Left kidney (tissue), 2 donors: ENCODE results near the gene CPNE2. TPM values are rescaled to one million over a fixed set of nuclear protein-coding genes. Genes with fewer than 3 reads are reported as not detected.
"Not testable (repeated sequence)": the region's sequence is repeated elsewhere in the genome, so short reads cannot be mapped to it uniquely, and the experiment has no call there.

Experiments used
- DNase-seq: peaks from one replicate; pipeline ENCODE4 v3.0.0-alpha.2; 2013
- polyA plus RNA-seq: library from polyadenylated mRNA; unstranded; fragments of 120-200 nt; gene quantifications from one replicate; pipeline ENCODE4 v1.2.1, GENCODE V29; 2013; ENCODE audit not compliant: insufficient read length

CPNE2 gene
- polyA plus RNA-seq, 1 donor: 27.4 TPM

DNA sequence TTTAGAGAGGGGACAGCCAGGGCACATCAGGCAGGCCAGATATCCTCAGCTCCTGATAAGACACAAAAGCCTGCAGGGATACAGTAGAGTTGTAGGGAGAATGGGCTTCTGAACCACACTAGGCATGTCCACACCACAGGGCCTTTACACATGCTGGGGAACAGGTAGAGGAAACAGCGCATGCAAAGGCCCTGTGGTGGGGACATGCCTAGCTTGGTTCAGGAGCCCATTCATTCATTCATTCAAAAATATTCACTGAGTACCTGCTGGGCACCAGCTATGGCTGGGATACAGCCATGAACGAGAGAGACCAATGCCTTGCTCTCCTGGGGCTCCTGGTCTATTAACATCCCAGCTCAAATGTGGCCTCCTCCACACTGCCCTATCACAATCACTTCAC is 4.4 kb downstream of the CPNE2 start:
- no peak for DNase-seq

DNA sequence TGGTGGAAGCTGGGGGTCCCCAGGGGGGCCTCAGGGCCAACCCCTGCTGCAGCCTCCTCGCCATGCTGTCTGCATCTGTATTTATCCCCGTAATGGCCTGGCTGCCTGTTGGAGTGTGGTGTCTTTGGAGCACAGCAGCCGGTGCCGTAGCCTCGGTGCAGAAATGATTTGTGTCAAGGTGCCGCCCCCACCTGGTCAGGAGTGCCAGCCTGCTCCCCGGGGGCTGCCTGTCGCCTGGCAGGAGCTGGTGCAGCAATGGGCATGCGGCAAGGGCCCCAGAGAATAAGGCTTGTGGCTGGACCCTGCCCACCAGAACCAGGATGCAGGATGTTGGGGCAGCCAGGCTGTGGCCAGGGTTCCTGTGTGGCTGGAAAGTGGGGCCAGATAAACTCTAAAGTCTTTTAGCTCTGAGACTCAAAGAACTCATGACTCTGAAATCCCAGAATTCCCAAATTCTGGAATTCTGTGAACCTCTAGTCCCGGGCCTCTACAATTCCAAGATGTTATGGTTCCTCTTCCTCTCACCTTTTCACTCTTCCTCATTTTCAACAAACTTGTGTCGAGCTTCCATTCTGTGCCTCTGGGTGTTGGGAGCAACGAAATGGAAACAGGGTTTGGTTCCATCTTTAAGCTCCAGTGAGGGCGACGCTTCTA is 5.9 kb downstream of the CPNE2 start:
- no peak for DNase-seq

DNA sequence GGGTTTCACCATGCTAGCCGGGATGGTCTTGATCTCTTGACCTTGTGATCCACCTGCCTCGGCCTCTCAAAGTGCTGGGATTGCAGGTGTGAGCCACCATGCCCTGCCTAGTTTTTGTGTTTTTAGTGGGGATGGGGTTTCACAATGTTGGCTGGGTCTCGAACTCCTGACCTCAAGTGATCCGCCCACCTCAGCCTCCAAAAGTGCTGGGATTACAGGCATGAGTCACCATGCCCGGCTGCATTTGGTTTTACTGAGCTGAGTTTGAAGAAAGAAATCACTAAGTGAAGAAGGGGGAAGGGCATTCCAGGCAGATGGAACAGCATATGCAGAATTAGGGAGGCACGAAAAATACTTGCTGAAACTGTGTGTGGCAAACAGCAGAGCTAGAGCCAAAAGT is 7.6 kb downstream of the CPNE2 start:
- DNase-seq: not testable (repeated sequence)

DNA sequence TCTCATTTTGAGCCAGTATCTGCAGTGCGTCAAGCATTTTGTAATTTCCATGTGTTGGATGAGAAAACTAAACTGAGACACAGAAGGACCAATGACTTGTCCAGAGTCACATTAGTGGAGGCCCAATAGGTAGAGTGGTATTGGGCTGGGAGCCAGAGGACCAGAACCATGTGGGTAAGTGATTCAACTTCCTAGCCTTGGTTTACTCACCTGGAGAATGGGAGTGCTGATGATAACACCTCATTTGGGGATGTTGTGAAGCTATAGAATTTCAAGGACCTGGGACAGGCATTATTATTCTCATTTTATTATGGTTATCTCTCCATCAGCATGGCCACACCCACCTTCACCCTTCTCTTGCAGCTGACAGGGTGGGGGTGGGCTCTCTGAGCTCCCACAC is 8.1 kb downstream of the CPNE2 start:
- no peak for DNase-seq

DNA sequence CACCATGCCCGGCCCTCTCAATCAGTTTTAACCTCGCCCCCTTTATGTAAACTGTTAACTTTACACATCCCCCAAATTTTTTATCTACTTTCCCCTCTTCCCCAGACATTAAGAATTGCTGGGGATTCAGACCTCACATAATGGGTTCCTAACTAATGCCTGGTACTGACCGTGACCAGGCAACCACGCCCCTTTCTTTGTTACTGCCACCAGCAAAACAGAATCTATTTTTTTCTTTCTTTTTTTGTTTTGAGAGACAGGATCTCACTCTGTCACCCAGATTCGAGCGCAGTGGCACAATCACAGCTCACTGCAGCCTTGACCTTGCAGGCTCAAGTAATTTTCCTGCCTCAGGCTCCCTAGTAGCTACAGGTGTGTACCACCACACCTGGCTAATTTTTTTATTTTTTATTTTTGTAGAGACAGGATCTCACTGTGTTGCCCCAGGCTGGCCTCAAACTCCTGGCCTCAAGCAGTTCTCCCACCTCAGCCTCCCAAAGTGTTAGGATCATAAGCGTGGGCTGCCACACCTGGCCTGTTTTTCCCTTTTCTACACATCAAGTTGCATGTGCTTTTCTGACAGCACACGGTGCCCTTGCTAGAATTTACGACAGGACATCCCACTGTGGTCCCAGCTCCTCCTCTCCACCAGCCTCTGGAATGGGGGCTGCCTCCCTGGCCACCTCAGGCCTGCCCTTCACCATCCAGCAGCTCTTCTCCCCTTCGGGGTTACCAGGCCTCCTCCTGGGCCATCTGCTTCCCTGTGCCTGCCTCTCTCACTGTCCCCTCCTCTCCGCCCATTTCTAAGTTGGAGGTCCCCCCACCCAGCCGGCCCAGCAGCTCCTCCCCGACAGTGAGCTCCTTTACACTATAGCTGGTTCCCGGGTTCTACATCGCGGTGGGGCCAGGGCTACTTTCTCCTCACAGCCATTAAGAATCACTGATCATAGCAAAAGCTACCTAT is 10.8 kb downstream of the CPNE2 start:
- no peak for DNase-seq

DNA sequence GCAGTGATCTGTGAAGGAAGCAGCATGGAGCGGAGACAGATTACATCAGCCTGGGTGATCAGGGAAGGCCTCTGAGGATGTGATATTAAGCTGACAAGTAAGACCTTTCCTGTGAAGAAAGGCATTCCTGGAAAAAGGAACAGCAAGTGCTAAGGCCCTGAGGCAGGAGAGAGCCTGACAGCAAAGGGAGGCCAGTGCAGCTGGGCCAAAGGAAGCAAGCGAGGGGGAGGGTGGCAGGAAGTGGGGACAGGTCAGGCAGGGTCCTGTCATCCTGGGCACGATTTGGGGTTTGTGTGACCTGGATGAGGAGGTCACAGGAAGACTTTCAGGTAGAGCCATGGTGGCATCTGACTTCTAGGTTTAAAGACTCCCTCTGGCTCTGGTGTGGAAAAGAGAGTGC is 12.3 kb downstream of the CPNE2 start:
- DNase-seq: no peak

DNA sequence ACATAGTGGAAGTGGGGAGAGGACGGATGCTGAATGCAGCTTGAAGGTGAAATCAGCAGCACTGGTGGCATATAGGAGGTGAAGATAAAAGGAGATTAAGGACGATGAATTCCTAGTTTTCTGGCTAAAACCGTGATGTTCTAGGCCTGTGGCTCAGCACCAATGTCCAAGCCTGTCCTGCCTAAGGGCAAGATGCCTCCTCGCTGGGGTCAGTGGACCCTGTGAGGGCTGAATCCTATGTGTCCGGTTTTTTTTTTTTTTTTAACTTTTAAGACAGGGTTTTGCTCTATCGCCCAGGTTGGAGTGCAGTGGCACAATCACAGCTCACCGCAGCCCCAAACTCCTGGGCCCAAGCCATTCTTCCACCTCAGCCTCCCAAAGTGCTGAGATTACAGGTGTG is 12.8 kb downstream of the CPNE2 start:
- no peak for DNase-seq

DNA sequence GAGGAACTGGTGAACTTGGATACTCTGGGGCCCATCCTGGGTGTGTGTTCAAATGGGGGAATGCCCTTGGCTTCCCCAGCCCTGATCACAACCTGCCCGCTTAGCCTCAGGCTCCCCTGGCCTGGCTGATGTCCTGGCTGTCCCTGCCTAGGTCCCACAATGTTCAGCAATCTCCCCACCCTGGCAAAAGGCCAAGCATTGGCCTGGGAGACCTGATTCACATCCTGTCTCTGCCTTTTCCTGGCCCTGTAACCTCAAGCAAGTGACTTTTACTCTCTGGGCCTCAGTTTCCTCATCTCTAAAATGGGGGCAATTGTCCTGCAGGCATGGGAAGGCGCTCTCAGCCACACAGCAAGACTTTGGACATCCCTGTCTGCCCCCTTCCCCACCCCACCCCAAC is 14.4 kb downstream of the CPNE2 start:
- DNase-seq: no peak

DNA sequence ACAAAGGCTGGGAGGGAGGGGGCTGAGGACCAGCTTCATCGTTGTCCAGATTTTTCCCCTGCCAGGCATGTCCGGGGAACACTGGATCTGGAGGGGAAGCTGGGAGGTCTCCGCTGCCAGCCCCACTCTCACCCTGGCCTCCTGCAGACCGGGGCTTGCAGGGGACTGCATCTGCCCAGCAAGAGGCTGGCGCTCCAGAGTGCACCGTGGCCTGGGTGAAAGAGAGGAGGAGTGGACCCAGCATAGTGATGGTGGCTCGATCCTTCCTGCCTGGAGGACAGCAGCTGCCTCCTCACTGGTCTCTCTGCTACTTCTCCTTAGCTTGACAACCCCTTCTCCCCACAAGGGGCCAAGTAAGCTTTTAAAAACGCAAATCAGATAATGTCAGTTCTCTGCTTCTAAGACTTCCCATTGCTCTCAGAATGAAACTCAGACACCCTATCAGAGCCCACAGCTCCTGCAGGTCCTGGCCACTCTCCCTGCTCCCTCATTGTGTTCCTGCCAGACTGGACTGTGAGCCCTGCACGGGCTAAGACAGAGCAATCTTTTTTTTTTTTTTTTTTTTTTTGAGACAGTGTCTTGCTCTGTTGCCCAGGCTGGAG is 15.0 kb downstream of the CPNE2 start:
- DNase-seq: no peak

DNA sequence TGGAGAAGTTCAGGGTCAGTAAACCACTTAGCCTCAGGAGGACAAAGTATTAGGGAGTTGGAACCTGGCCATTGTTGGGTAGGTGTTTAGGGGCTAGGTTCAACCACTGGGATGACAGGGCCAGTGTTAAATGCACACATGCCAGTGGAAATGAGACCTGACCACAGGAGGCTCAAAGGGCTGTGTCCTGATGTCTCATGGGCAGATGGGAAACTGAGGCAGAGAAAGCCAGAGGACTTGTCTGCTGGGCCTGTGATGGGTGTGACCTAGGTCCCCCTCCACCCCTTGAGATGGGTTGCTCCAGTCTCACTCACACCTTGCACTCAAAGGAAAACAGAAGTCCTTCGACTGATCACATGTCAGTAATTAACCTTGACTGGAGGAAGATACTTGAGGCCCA is 16.0 kb downstream of the CPNE2 start:
- no peak for DNase-seq

DNA sequence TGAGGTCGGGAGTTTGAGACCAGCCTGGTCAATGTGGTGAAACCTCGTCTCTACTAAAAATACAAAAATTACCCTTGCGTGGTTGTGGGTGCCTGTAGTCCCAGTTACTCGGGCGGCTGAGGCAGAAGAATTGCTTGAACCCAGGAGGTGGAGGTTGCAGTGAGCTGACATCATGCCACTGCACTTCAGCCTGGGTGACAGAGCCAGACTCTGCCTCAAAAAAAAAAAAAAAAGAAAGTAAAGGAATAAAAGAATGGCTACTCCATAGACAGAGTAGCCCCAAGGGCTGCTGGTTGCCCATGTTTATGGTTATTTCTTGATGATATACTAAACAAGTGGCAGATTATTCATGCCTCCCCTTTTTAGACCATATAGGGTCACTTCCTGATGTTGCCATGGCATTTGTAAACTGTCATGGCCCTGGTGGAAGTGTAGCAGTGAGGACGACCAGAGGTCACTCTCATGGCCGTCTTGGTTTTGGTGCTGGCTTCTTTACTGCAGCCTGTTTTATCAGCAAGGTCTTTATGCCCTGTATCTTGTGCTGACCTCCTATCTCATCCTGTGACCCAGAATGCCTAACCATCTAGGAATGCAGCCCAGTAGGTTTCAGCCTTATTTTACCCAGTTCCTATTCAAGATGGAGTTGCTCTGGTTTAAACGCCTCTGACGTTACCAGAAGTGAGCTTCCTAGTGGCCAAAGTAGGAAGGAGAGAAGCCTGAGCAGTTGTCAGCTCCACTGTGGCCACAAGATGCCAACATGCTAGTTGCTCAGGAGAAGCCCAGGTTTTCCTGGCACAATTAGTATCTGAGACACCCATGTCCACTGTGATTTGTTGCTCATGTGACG is 17.1 kb downstream of the CPNE2 start:
- DNase-seq: not testable (repeated sequence)

DNA sequence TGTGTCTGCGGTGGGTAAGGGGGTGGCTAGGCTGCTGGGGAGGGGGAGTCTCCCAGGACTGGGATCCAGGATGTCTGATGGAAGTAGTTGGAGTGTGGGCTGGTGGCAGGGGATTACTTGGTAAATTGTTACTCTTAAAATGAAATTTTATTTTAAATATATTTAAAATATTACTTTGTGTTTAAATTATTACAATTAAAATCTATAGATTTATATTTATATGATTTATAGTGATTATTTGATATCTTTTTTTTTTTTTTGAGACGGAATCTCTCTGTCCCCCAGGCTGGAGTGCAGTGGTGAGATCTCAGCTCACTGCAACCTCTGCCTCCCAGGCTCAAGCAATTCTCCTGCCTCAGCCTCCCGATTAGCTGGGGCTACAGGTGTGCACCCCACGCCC is 18.6 kb downstream of the CPNE2 start:
- no peak for DNase-seq

DNA sequence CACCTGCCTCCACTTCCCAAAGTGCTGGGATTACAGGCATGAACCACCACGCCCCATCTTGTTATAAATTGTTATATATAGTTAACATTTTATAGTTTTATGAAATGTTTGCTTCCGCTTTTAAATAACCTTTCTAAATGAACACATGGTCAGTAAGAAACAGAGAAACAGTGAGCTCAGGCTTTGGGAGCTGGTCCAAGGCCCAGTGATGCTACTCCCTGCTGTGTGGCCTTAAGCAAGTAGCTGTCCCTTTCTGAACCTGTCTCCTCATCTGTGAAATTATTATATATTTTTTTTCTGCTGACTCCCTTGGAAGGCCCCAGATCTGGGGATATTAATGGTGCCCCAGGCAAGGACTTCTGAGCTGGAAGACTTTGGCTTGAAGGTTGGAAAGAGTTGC is 19.0 kb downstream of the CPNE2 start:
- no peak for DNase-seq

DNA sequence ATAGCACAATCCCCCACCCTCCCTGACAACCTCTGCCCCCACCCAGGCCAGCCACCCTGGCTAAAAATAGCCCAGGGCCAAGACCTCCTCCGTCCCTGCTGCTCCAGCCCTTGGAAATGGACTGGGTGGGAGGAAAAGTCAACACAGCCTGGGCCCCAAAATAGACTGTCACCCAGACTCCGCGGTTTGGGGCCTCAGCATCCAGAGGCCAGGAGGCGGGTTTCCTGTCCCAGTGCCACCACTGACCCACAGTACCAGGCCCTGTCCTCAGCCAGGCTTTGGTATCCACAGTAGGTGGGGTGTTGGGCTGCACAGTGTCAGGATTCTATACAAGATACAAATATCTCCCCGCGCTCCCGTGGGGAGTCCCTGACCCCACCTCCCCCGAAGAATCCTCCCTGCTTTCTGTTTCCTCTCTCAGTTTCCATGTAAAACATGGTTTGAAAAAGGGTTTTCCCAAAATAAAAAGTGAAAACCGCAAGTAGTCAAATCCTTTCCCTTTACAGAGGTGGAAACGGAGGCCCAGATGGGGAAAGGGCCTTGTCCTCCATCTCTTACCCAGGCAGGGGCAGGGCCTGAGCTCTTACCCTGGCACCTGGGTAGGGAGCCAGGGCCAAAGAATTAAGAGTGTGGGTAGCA is 20.1 kb downstream of the CPNE2 start:
- DNase-seq: no peak

DNA sequence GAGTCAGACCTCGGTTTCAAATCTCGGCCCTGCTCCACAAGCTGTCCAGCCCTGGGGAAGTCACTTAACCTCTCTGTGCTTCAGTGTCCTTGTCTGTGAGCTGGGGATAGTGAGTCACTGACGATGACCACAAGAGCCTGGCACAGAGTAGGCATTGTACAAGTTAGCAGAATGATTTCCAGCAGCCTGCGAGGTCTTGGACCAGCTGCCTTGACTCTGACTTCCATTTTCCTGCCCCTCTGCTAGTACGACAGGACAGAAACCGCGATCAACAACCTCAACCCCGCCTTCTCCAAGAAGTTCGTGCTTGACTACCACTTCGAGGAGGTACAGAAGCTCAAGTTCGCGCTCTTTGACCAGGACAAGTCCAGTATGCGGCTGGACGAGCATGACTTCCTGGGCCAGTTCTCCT is 20.7 kb downstream of the CPNE2 start:
- no peak for DNase-seq

DNA sequence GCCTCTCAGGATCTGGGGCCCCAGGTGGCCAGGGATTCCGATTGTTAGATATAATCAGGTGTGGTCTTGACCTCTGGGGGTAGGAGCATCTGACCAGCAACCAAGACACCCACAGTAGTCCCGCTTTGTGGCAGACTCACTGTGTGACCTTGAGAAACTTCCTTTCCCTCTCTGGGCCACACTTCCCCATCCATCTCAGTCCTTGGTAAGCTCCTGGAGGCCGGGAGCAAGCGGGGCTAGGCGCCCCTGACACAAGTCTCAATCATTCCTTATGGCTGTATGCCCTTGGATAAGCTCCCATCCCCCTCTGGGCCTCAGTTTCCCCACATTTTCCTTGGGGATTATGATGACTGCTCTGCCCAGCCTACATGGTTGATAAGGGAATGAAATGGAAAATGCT is 21.3 kb downstream of the CPNE2 start:
- no peak for DNase-seq

DNA sequence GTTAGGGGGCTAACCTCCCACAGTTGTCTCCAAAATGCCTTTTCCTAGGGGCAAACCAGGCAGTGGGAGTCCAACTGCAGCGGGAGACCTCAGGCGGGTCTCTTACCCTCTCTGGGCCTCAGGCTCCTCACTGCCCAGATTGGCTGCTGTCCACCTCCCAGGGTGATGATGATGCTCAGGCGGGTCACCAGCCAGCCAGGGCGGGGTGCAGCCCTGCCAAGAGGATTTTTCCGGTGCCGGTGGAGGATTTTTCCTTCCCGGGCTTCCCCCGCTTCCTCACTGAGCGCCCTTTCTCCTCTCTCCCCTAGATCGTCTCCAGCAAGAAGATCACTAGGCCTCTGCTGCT is 22.8 kb downstream of the CPNE2 start:
- DNase-seq: no peak

DNA sequence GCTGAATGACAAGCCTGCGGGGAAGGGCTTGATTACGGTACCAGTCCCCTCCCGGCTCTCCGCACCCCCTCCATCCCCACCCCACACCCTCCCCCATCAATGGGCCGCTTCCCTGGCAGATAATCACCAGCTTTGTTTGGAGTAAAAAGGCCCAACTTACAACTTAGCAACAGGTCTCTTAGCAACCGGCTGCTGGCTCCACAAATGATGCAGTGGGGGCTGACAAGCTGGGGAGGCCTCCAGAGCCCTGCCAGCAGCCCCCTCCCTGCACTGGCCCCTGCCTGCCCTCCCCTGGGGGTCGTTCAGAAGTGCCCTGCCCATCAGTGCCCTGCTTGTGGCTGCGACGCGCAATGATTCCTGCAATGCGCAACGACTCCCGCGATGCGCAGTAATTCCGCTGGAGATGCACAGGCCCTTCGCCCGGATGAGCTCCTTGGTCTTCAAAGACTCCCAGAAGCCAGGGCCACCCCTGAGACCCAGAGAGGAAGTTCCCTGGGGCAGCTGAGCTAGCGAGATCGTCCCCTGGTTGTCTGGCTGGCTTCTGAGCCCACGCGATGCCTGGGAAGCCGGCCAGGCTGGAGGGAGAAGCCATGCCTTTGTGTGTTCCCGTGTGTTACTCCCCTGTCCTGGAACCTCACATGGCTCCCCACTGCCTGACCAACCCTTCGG is 23.3 kb downstream of the CPNE2 start:
- no peak for DNase-seq

DNA sequence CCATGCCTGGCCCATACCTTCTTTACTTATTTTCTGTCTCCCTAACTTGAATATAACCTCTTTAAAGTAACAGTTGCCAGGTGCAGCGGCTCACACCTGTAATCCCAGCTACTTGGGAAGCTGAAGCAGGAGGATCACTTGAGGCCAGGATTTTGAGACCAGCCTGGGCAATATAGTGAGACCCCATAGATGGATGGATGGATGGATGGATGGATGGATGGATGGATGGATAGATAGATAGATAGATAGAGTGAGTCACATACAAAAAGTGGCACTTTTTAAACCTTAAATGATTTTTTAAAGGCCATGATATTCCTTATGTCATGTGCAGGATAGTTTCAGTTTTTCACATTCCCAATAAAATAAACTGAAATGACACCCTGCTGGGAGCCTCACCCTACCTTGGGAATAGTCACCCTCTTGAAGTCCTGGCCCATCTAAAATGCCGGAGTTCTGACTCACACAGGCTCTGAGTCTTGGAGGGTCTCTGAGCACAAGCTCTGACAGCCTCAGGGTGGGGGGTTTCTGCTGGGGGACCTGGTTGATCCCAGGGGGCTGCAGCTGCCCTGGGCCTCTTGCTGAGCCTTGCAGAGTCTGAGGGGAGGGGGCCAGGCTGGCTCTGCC is 26.2 kb downstream of the CPNE2 start:
- DNase-seq: no peak

DNA sequence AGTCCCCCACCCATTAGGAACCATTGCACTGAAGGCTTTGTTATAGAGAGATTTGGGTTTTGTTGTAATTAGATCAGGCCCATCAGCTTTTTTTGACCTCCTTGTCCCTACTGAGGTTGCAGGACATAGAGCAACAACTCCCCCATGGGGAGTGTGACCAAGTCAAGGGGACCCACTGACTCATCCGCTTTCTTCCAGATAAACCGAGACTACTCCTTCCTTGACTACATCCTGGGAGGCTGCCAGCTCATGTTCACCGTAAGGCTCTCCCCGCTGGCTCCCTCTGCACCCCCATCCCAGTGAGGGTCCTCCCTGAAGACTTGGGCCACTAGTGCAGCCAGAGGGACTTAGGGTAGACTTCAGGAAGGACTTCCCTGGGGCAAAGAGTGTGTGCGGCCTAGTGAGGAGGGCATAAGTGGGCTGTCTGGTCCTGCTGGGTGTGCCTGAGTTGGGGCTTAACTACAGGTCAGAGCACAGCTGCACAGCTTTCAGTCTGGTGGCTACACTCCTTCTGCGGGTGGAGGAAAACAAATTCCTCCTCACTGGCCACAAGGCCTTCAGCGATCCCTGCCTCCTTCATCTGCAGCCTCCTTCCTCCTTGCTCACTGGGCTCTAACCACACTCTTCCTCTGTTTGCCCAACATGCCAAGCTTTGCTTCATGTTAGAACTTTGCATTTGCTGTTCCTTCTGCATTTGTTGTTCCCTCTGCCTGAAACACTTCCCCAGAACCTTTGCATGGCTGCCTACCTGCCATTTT is 31.0 kb downstream of the CPNE2 start:
- no peak for DNase-seq
